Hematopoietic multipotent progenitor cell treated with erythropoietin and hydrocortisone succinate and interleukin-3 and kit ligand, for 17 days (in vitro differentiated cells): ENCODE data around the gene HEG1.

Experiments used
- DNase-seq: peaks from one replicate; pipeline ENCODE4 v3.0.0-alpha.2; 2015; ENCODE audit warnings: low spot score

The HEG1 gene

DNA sequence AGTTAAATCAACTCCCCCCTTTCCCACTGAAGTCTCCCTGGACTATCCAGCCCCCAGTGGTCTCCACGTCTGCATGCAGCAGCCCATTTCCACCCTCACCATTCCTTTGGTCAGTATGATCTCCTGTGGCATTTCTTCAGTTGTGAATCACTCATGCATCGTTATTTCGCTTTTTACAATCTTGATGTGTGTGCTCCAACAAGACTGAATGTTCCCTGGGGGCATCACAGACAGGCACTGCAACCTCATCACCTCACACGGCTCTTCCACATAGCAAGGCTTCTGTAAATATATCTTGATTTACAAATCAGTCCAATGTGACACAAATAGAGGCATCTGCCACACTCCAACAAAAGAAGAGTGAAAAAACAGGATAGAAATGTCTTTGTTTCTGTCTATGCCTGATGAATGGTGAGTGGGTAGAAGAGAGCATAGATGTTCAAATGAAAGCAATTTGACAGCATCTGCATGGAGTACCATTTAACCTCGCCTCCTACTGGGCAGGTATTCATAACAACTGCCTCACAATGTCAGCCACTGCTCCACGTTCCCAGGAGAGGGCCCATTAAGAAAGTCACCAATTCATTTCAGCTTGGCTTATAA, 5.2 kb downstream of the HEG1 start:
- DNase-seq: no peak

DNA sequence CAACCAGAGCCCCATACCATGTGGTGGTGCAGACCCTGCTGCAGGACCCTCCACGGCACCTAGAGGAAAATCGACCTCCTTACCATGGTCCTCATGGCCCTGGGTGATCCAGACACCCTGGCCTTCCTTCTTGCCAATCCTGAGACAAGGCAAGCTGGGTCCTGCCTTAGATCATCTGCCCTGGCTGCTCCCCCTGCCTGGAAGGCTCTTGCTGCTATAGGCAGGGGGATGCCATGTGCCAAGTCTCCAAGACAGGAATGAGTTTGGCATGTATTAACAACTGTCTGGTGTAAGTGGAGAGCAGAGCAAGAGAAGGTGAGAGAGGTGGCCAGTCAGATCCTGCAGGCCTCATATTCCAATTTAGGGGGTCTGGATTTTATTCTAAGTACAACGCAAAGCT, 7.5 kb downstream of the HEG1 start:
- DNase-seq: no peak

- no peak for DNase-seq
Measured at GRCh38 chr3:125045965-125046364, 9.8 kb downstream of the HEG1 start.

GRCh38 chr3:125045194-125045593, 10.6 kb downstream of the HEG1 start:
- no peak for DNase-seq

- DNase-seq: no peak
Measured at GRCh38 chr3:125043599-125044151, 12.1 kb downstream of the HEG1 start.

DNA sequence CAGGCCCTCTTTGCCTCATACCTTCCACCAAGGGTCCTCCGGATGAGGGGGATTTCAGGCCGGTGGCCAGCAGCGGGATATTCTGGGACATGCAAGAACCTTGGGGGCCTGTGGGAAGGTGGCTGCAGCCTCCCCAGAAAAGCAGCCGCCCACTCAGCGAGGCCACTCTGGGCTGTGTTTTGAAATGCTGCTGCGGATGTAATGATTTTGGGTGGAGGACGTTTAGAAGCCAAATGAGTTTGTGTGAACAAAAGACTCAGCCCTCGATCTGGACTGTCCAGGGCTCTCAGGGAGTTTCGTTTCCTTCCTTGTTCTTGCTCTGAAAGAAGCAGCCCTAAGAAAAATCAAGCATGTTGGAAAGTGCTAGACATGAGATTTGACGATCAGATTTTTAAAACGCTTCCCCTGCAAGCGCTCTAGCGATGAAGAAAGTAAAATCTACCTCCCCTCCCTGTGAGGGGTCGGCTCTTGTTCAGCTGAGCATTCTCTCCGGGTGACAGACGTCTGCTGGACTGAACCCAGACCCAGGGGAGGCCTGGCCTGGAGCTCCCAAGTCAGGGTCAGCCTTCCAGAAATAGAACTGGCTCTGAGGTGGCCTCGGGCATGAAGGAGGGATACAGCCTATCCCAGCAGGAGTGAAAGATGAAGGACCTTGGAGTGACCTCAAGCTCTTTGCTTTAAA, 12.9 kb downstream of the HEG1 start:
- no peak for DNase-seq

GRCh38 chr3:125039131-125040100, 16.4 kb downstream of the HEG1 start:
- DNase-seq: no peak

DNA sequence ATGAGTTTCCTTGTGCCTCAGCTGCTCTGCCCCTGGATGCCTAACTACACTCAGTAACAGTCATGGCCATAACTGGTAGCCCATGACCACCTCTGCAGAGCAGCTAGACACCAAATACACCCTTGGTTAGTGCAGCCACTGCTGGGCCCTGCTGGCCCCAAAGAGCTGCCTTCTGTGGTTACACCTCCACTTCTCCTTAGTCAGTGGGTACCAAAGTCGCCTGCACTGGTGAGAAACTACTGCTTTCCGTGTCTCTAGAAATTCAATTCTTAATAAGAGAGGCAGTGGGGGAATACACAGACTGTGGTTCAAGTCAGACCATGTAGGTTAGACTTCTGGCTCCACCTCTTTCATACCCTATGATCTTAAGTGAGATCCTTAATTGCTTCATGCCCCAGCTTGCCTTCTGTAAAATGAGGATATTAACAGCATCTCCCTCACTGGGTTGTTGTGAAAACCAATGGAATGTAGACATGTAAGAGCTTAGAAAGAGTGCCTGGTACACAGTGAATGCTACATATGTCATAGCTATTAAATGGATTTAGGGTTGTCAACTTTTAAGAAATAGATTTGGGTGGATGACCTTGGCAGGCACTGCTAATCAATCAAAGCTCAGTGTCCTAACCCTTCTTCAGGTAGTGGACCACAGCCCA, 18.2 kb downstream of the HEG1 start:
- no peak for DNase-seq

- no peak for DNase-seq
Measured at GRCh38 chr3:125035217-125035616, 20.6 kb downstream of the HEG1 start.

GRCh38 chr3:125033616-125034015, 22.2 kb downstream of the HEG1 start:
- no peak for DNase-seq

- no peak for DNase-seq
Measured at GRCh38 chr3:125033135-125033534, 22.7 kb downstream of the HEG1 start.

DNA sequence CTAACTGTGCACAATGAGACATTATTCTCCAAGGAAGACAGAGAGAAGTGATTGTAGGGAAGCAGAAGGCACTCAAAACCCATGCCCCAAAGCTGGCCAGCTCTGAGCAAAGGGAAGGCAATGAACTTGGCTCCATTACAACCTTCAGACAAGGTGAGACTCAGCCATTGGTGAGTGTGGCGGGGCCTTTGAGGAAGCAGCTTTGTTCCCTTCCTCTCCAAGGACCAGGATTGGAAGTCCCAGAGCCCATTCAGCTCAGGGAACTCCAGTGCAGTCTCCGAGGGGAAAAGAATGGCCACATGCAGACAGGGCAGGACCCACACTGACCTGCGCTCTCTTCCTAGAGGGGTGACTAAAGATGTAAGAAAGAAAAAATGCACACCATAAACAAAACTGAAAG, 23.1 kb downstream of the HEG1 start:
- DNase-seq: no peak

- DNase-seq: no peak
Measured at GRCh38 chr3:125032100-125032643, 23.6 kb downstream of the HEG1 start.

DNA sequence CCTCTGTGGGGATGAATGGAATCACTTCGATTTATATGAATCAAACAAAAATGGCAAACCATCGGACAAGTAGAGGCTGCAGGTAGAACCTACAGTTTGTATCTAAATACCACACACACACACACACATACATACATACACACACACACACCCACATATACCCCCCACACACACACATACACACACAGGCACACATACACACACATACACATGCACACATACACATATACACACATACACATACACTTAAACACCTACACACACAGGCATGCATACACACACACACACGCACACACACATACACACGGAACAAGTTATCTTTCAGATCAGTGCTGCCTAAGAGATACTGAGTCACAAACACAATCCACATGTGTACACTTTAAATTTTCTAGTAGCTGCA, 24.3 kb downstream of the HEG1 start:
- DNase-seq: no peak

DNA sequence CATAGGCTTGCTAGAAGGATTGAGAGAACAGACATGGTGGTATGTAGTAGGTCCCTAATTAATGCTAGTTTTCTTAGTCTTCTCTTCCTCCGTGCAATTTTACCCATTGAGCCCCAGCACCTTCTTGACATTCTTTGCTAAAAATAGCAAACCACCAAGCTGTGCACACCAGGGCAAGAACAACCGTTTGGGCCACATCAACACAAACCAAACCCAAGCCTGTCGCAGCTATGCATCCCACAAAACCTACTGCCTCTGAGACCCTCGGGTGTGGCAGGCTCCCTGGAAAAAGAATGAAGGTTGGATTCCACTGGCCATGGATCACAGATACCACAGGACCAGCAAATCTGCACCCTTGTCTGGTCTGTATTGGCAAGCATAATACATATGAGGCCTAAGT, 27.1 kb downstream of the HEG1 start:
- DNase-seq: no peak

- no peak for DNase-seq
Measured at GRCh38 chr3:125025642-125026041, 30.2 kb downstream of the HEG1 start.

DNA sequence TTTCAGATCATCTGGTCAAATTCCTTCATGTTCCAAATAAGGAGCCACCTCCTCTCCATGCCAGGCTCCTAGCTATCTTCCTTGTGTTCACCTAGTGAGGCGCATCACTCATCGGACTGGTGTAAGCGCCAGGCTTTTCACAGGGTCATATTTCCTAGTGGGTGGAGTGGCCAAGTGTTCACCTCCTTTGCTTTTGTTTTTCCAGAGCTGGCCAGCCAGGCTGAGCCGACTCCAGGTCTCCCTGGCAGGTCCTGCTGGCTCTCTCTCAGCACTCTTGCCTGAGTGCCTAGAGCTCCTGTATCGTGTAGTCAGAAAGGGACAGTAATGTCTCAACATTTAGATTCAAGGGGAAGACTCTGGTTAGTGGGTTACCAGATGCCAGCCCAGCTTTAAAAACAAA, 31.0 kb downstream of the HEG1 start:
- DNase-seq: no peak

- no peak for DNase-seq
Measured at GRCh38 chr3:125023833-125024555, 31.8 kb downstream of the HEG1 start.

- no peak for DNase-seq
Measured at GRCh38 chr3:125022206-125022605, 33.6 kb downstream of the HEG1 start.

DNA sequence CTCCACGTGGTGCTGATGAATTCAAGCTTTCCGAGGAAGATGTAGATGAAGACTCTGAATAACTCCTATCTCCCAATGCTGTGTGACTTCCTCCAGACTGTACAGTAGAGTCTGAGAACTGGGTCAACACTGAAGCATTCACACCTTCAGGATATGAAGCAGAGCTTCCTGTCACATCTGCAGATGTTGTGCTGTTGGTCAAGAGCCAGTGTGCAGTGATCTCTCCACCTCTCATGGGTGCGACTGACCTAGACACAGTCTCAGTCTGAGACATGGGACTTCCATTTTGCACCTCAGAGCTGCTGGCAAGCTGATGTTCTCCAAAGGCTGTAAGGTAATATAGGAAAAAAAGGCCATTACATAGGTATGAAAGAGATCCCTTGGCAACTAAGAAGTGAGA, 36.5 kb downstream of the HEG1 start:
- DNase-seq: no peak

- no peak for DNase-seq
Measured at GRCh38 chr3:125017406-125017805, 38.4 kb downstream of the HEG1 start.
